Measurements from ENCODE around the gene GJA4.
A peak's percentile ranks its signal among the peaks of the same experiment; 100 is the strongest.
"Not testable (repeated sequence)": the region's sequence is repeated elsewhere in the genome, so short reads cannot be mapped to it uniquely, and the experiment has no call there.

GJA4 gene

GRCh38 chr1:34770891-34771504 is 21.8 kb upstream of the GJA4 start:
- DNase-seq = no peak

DNA sequence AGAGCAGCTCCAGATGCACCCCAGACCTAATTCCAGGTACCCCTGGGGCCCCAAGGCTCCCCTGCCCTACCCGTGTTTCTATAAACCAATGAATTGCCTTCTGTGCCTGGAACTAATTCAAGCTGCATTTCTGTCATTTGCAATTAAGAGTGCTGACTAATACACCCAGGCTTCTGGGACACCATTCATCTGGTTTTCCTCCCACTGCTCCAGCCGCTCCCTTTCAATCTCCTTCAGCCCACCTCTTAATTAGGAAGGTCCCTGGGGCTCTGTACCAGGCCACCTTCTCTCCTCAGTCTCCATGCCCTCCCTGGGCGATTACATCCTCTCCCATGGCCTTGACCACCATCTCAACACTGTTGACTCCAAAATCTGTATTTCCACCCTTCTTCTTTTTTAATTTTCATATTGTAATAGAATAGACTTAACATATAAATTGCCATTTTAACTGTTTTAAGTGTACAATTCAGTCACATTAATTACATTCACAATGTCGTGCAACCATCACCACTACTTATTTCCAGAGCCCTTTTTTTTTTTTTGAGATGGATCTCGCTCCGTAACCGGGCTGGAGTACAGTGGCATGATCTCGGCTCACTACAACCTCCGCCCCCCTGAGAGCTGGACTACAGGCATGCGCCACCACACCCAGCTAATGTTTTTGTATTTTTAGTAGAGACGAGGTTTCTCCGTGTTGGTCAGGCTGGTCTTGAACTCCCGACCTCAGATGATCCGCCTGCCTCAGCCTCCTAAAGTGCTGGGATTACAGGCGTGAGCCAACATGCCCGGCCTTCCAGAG is 21.0 kb upstream of the GJA4 start:
- no peak for DNase-seq

DNA sequence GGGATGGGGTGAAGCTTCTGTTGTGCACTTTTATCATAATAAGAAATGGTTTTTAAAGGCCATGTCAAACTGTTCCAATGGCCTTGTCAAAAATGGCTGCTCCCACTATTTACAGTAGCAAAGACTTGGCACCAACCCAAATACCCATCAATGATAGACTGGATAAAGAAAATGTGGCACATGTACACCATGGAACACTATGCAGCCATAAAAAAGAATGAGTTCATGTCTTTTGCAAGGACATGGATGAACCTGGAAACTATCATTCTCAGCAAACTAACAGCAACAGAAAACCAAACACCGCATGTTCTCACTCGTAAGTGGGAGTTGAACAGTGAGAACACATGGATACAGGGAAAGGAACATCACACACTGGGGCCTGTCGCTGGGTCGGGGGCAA is 19.7 kb upstream of the GJA4 start:
- not testable (repeated sequence) for DNase-seq

GRCh38 chr1:34774957-34775356 is 17.8 kb upstream of the GJA4 start:
- no peak for DNase-seq

GRCh38 chr1:34776911-34777310 is 15.9 kb upstream of the GJA4 start:
- DNase-seq = no peak

DNA sequence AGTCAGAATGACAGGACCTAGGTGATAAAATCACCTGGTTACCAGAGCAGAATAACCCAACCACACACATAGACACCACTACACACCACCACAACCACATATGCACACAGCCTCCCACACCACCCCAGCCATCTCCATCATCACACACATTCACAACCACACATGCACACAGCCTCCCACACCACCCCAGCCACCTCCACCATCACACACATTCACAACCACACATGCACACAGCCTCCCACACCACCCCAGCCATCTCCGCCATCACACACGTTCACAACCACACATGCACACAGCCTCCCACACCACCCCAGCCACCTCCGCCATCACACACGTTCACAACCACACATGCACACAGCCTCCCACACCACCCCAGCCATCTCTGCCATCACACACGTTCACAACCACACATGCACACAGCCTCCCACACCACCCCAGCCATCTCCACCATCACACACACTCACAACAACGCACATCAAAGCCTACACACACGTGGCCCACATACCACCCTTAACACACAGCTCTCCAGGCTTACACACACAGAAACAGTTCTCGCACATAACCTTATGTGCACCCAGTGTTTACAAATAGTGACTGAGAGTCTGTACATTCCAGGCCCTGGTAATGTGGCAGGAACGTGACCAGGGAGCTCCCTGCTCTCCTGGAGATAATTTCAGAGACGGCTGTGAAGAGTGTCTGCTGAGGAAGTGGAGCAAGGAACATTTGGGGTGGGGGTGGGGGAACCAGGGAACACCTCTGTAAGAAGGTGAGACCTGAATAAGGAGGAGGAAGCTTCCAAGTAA is 15.1 kb upstream of the GJA4 start:
- DNase-seq = no peak

DNA sequence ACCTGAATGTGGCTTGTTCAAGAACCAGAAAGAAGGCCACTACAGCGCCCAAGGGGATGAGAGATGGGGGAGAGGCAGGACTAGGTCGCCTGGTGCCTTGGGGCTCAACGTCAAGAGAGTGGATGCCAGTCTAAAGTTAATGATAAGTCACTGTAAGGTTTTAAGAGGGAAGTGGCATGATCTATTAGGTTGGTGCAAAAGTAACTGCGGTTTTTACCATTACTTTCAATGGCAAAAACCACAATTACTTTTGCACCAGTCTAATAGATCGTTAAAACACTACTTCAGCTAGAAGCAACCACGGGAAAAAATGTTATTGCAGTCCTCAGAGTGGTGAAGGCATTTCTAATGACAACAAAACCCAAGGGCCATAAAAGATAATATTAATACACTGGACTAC is 14.4 kb upstream of the GJA4 start:
- no peak for DNase-seq

- no peak for DNase-seq
Measured at GRCh38 chr1:34779005-34779404, 13.8 kb upstream of the GJA4 start.

DNA sequence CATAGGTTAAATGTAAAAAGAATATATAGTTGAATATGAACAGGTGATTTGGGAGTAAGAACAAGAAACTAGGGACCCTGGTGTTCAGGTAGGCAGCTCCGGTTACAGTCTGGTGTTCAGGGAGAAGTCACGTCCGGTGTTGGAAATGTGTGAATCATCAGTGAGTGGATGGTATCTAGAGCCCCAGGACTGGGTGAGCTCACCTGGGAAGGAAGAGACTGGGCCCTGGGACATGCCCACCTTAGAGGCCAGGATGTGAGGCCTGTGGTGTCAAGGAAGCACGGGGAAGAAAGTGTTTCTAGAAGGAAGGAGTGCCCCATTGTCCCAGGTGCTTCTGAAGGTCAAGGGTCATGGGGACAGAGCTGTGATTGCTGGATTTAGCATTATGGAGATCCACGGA is 13.3 kb upstream of the GJA4 start:
- no peak for DNase-seq

GRCh38 chr1:34779962-34780361 is 12.8 kb upstream of the GJA4 start:
- DNase-seq = no peak

DNA sequence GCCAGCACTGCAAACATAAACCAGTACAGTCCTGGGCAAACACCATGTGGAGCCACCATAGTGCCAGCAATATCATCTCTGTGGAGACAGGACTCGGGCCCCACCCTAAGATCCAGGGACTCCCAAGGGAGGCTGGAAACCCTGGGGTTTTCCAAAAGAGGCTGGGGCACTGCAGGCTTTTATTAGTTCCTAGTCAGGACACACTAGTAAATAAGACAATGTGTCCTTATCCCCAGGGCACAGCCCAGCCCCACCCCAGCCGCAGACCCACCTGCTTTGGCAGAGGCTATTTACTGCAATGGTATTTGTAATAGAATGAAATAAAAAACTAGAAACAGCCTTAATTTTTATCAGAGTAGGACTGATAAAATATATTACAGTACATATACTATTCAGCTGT is 12.3 kb upstream of the GJA4 start:
- no peak for DNase-seq

GRCh38 chr1:34781071-34781843 is 11.5 kb upstream of the GJA4 start, which contains the start of gene GJB3:
TSS of gene GJB3 (plus strand) at chr1:34781214. CDS start at chr1:34784763, 3,549 bp downstream.
- DNase-seq = no peak

- no peak for DNase-seq
Measured at GRCh38 chr1:34781844-34782391, 10.9 kb upstream of the GJA4 start.

DNA sequence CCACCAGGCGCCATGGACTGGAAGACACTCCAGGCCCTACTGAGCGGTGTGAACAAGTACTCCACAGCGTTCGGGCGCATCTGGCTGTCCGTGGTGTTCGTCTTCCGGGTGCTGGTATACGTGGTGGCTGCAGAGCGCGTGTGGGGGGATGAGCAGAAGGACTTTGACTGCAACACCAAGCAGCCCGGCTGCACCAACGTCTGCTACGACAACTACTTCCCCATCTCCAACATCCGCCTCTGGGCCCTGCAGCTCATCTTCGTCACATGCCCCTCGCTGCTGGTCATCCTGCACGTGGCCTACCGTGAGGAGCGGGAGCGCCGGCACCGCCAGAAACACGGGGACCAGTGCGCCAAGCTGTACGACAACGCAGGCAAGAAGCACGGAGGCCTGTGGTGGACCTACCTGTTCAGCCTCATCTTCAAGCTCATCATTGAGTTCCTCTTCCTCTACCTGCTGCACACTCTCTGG is 8.0 kb upstream of the GJA4 start:
- DNase-seq = no peak

- DNase-seq = no peak
Measured at GRCh38 chr1:34785231-34785874, 7.4 kb upstream of the GJA4 start.

DNA sequence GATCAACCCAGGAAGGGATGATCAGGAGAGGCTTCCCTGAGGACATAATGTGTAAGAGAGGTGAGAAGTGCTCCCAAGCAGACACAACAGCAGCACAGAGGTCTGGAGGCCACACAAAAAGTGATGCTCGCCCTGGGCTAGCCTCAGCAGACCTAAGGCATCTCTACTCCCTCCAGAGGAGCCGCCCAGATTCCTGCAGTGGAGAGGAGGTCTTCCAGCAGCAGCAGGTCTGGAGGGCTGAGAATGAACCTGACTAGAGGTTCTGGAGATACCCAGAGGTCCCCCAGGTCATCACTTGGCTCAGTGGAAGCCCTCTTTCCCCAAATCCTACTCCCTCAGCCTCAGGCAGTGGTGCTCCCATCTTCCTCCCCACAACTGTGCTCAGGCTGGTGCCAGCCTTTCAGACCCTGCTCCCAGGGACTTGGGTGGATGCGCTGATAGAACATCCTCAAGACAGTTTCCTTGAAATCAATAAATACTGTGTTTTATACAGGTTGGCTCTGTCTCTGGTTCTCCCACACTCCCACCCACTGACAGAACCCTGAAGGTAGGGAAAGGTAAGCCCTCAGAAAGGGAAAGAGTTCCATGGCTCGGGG is 6.8 kb upstream of the GJA4 start:
- no peak for DNase-seq

GRCh38 chr1:34786521-34787325 is 6.1 kb upstream of the GJA4 start:
- DNase-seq = peak; percentile 64

DNA sequence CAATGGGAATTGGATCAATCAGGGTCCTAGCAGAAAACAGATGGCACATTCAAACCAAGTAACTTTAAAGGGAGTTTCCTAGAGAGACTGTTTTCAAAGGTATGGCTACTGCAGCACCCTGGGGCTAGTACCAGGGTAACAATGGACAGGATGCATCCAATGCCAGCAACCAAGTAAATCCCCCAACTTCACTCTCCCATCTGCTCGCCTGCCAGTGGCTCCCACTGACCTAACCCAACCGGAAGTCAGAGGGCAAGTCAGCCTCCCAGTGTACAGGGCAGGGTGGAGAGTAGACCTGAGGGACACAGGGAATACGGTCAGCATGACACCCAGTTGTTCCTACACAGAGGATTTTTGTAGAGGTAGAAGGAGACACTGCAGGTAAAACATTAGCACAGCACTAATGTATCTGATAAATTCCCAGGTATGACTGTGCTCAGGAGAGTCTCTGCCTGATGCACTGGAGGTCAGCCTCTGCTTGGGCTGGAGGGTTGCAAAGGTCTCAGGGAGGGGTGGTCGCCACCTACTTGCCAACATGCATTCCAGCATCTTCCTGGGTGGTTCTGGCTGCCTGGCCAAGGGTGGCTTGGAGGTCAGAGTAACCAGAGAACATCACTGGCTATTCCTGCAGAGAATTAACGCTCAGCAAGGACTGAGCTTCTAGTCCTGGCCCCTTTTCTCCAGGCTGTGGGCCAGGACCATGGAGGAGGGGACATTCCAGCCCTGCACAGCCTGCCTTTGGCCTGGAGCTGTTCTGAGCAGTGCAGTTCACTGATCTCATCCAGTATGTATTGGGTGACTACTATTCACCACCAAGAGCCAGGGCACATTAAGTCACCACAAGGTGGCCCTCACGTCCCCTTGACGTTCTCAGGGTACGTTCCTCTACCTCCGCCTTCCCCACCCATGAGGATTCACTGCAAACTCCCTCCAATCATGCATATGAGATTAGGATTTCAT is 5.1 kb upstream of the GJA4 start:
- DNase-seq = no peak

GRCh38 chr1:34790985-34791384 is 1.8 kb upstream of the GJA4 start:
- no peak for DNase-seq

Data from CD4-positive, alpha-beta T cell treated with Interleukin-6 for 4 hours (primary cell).